GM18907 (cell line): ENCODE results near the gene TUBA3E.
"Not testable (repeated sequence)": the region's sequence is repeated elsewhere in the genome, so short reads cannot be mapped to it uniquely, and the experiment has no call there.

Experiments
- ATAC-seq: cut with Tn5 transposase; IDR thresholded peaks from one replicate; pipeline ENCODE4 v1.9.1; 2021; ENCODE audit warnings: mild to moderate bottlenecking, moderate library complexity; ENCODE audit not compliant: unreplicated experiment

The TUBA3E gene

GRCh38 chr2:130165293-130166016 is 32.8 kb downstream of the TUBA3E start:
- ATAC-seq: no peak

GRCh38 chr2:130162968-130163367 is 35.3 kb downstream of the TUBA3E start:
- no peak for ATAC-seq

GRCh38 chr2:130162486-130162885 is 35.8 kb downstream of the TUBA3E start:
- ATAC-seq: not testable (repeated sequence)

- not testable (repeated sequence) for ATAC-seq
Measured at GRCh38 chr2:130160838-130161705, 37.2 kb downstream of the TUBA3E start.

DNA sequence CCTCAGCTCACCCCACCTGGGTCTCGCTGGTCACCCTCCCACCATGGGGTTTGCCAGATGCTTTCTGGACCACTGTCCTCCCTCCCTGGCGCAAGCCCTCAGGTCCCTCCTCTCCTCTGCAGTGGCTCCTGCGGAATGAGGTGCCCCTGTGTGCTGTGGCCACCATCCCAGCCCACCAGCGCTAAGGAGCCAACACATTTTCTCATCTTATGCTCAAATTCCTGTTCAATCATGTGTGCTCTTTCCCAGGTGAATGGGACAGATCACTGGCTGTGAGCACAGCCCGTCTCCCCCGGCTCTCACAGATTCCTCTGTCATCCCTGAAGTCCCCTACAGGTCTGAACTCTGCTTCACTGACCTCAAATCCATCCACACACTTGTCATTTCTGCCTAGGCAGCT is 38.1 kb downstream of the TUBA3E start:
- ATAC-seq: no peak

DNA sequence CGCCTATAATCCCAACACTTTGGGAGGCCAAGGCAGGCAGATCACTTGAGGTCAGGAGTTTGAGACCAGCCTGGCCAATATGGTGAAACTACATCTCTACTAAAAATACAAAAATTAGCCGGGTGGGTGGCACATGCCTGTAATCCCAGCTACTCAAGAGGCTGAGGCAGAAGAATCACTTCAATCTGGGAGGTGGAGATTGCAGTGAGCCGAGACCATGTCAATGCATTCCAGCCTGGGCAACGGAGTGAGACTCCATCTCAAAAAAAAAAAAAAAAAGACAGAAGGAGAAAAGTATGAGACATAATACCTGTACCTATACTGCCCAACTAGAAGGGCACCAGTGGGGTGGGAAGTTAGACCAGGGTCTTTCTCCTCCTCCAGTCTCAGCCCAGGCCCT is 38.9 kb downstream of the TUBA3E start:
- not testable (repeated sequence) for ATAC-seq

GRCh38 chr2:130158631-130159030 is 39.6 kb downstream of the TUBA3E start:
- no peak for ATAC-seq

GRCh38 chr2:130157825-130158514 is 40.3 kb downstream of the TUBA3E start:
- ATAC-seq: peak; percentile 87

- ATAC-seq: peak; percentile 55
Measured at GRCh38 chr2:130157354-130157753, 40.9 kb downstream of the TUBA3E start.

DNA sequence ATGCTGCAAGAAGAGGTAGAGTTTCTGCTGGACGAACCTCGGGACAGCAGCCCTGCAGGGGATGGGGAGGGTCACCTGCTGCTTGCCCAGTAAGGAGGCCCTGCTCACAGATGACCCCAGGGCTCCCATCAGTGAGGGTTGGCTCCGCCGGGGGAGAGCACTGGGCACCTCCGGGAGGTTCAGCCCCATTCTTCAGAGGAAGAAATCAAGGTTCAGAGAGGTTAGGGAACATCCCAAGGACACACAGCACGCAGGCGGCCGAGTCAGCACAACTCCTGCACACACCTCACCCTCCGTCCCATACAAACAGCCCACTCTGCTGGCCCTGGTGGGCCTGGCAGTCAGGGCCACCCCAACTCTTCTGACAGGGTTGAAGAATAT is 41.6 kb downstream of the TUBA3E start:
- ATAC-seq: no peak

DNA sequence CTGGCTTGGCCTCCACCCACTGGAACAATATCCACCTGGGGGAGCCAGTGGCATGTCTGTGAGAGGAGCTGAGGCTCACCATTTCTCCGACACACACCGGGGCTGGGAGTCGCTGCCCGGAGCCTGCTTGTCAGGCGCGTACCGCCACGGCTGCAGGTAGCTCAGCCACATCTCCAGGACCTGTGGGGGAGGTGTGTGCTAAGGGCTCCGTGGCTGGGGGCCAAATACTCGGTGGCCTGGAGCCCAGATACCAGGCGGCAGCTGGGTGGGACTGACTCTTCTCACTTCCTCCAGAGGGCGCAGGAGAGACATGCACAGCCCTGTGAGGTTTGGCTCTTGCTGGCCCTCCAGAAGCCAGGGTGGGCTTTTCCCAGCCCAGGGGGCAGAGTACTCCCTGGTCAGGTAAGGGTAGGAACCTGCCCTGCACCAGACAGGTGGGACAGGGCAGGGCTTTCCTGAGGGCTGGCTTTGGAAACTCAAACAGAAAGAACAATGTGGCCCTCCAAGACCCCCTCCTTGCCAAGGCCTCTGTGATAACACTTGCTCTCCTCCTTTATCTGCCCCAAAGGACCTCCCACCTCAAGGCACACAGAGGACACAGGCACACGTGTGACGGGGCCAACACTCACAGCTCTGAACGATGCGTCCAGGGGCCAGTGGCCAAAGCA is 42.1 kb downstream of the TUBA3E start:
- not testable (repeated sequence) for ATAC-seq

- no peak for ATAC-seq
Measured at GRCh38 chr2:130154773-130155765, 43.2 kb downstream of the TUBA3E start.

DNA sequence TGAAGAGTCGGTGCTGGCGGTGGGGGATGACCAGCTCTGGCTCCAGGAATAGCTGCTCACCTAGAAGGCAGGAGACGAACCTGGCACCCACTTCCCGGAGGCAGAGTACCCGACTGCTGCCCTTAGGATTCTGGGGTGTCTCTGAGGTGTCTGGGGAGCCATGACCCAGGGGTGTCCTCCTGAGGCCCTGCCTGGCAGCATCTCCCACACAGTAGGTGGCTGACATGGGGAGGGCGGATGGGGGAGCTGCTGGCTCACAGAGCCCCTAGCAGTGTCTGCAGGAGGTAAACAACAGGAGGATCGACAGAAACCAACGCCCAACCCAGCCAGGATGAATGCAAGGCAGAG is 43.8 kb downstream of the TUBA3E start:
- not testable (repeated sequence) for ATAC-seq

- ATAC-seq: not testable (repeated sequence)
Measured at GRCh38 chr2:130153721-130154422, 44.4 kb downstream of the TUBA3E start.

- no peak for ATAC-seq
Measured at GRCh38 chr2:130152816-130153595, 45.2 kb downstream of the TUBA3E start.

- ATAC-seq: not testable (repeated sequence)
Measured at GRCh38 chr2:130152136-130152815, 46.0 kb downstream of the TUBA3E start.

GRCh38 chr2:130151145-130151512 is 47.1 kb downstream of the TUBA3E start:
- ATAC-seq: not testable (repeated sequence)
